Measurements from ENCODE around the gene GRHPR. TPM values are rescaled to one million over a fixed set of nuclear protein-coding genes. Genes with fewer than 3 reads are reported as not detected.

The GRHPR gene
- total RNA-seq, 1 donor from 2014 or later, result 91.6 TPM

GRCh38 chr9:37407468-37407867 is 15.0 kb upstream of the GRHPR start:
- no peak for TF ChIP-seq CTCF (IDR thresholded peaks at IDR 0.05; ENCODE audit: insufficient read depth, low read length, severe bottlenecking)
- Histone ChIP-seq H3K27me3 (ENCODE audit: control insufficient read depth, insufficient read depth, low read length) (no peaks in the 10 kb centered on the region), H3K4me3 (ENCODE audit: low read depth, low read length) (no peak overlapping the region), H3K36me3 (ENCODE audit: control insufficient read depth, insufficient read depth, low read length) (no peaks in the 10 kb centered on the region)
- DNase-seq (ENCODE audit: low read depth) (peak; percentile 29), FAIRE-seq (no peak)

DNA sequence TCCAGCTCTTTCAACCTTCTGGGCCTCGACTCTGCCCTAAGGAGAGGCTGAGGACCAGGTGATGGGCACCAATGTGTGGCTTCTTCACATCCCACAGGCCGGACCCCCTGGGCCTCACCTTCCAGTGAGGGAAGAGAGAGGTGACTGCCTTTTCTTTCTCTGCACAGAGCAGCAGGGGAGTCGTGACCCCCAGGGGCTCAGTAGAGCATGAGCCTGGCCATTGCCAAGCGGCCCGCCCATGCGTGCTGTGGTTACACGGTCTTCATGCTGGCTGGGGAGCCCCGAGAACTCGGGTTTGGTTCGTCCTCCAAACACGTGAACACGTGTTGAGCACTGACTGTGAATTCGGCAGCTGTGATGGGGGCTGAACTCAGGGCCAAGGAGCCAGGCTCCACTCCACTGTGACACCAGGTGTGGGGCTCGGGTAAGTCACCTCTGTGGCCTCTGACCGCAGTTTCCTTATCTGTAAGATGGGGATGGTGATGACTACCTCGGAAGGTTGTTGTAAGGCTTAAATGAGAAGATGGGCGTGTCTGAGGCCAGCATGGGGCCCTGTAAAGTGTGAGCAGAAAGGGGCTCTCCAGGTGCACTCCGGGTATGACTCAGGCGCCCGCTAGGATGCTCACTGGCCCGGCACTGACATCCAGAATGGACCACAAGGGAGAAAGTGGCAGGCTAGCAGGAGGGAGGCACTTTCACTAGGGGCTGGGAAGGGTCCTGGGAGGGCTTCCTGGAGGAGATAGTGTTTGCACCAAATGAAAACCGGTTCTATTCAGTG is 13.4 kb upstream of the GRHPR start:
- DNase-seq (ENCODE audit: low read depth) (no peak), FAIRE-seq (no peak)
- no peak for TF ChIP-seq CTCF (IDR thresholded peaks at IDR 0.05; ENCODE audit: insufficient read depth, low read length, severe bottlenecking)
- H3K4me3 ChIP-seq (ENCODE audit: low read depth, low read length), result no peak overlapping the region
- no peaks in the 10 kb centered on the region for H3K27me3 ChIP-seq (ENCODE audit: control insufficient read depth, insufficient read depth, low read length)
- H3K36me3 ChIP-seq (ENCODE audit: control insufficient read depth, insufficient read depth, low read length), result no peaks in the 10 kb centered on the region

DNA sequence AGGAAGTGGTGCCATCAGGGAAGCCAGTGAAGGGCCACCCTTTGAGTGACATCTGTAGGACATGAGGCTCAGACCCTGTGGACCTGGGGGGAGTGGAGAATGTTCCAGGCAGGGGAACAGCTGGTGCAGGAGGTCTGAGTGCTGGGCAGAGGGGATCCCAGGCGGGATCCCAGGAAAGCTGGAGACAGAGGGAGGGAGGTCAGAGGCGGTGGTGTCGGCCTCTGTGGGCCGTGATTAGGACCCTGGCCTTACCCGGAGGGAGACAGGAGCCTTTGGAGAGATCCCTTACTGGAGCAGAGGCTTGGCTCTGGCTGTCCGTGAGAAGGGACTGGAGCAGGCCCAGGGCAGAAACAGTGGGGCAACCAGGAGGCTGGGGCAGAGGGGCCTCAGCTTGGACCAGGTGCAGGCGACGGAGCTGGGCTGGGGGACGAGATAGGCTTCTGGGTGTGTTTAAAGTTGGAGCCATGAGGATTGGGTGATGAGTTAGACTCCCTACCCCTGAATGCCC is 12.1 kb upstream of the GRHPR start:
- Histone ChIP-seq H3K27me3 (ENCODE audit: control insufficient read depth, insufficient read depth, low read length) (no peaks in the 10 kb centered on the region), H3K36me3 (ENCODE audit: control insufficient read depth, insufficient read depth, low read length) (no peaks in the 10 kb centered on the region), H3K4me3 (ENCODE audit: low read depth, low read length) (no peak overlapping the region)
- TF ChIP-seq CTCF (IDR thresholded peaks at IDR 0.05; ENCODE audit: insufficient read depth, low read length, severe bottlenecking), result no peak
- DNase-seq (ENCODE audit: low read depth) (no peak), FAIRE-seq (no peak)

DNA sequence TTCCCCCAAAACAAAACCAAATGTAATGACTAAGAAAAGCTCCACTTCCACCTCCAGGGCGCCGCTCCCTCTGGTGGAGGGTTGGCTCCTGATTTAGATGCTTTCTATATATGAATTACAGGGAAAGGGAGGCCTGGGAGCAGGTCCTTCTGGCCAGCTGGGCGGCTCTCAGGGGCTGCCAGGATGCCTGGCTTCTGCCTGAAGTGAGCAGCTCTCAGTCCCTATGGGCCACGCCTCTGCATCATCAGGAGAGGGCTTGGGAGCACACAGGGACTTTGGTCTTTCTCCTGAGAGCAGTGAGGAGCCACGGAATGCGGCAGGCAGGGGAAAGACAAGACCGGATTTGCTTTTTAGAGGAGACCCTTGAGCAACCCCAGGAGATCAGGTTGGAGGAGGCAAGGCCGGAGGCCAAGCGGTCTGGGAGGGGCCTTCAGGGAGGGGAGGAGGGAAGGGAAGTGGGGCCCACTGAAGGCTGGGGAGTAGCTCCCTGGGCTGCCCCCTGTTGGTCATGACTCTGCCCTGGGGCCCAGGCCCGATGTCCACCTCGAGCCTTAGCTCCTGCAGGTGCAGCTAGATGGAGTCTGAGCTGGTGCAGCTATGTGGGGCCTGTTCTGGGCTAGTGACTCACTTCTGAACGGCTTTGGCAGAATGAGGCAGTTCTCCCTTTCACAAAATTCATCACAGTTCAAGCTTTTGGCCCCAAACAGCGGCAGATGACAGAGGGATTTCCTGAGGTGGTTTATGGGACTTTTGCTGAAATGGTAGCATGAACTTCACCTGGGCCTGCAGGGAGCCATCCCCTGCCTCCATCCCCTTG is 11.3 kb upstream of the GRHPR start:
- TF ChIP-seq CTCF (IDR thresholded peaks at IDR 0.05; ENCODE audit: insufficient read depth, low read length, severe bottlenecking), result peak; percentile 13
- Histone ChIP-seq H3K4me3 (ENCODE audit: low read depth, low read length) (no peak overlapping the region), H3K36me3 (ENCODE audit: control insufficient read depth, insufficient read depth, low read length) (no peaks in the 10 kb centered on the region), H3K27me3 (ENCODE audit: control insufficient read depth, insufficient read depth, low read length) (no peaks in the 10 kb centered on the region)
- DNase-seq (ENCODE audit: low read depth) (no peak), FAIRE-seq (no peak)

- H3K27me3 ChIP-seq (ENCODE audit: control insufficient read depth, insufficient read depth, low read length), result no peaks in the 10 kb centered on the region
- FAIRE-seq (no peak), DNase-seq (ENCODE audit: low read depth) (no peak)
- H3K36me3 ChIP-seq (ENCODE audit: control insufficient read depth, insufficient read depth, low read length), result no peaks in the 10 kb centered on the region
- no peak overlapping the region for H3K4me3 ChIP-seq (ENCODE audit: low read depth, low read length)
- TF ChIP-seq CTCF (IDR thresholded peaks at IDR 0.05; ENCODE audit: insufficient read depth, low read length, severe bottlenecking), result no peak
Measured at GRCh38 chr9:37412431-37413151, 9.9 kb upstream of the GRHPR start.

All from bronchial epithelial cell (primary cell).